ENCODE data around the gene CUL3.

- no peak for TF ChIP-seq POLR2AphosphoS5 (IDR thresholded peaks at IDR 0.05; ENCODE audit: low read depth, low read length)
- TF ChIP-seq, protein P1, sequence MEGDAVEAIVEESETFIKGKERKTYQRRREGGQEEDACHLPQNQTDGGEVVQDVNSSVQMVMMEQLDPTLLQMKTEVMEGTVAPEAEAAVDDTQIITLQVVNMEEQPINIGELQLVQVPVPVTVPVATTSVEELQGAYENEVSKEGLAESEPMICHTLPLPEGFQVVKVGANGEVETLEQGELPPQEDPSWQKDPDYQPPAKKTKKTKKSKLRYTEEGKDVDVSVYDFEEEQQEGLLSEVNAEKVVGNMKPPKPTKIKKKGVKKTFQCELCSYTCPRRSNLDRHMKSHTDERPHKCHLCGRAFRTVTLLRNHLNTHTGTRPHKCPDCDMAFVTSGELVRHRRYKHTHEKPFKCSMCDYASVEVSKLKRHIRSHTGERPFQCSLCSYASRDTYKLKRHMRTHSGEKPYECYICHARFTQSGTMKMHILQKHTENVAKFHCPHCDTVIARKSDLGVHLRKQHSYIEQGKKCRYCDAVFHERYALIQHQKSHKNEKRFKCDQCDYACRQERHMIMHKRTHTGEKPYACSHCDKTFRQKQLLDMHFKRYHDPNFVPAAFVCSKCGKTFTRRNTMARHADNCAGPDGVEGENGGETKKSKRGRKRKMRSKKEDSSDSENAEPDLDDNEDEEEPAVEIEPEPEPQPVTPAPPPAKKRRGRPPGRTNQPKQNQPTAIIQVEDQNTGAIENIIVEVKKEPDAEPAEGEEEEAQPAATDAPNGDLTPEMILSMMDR (IDR thresholded peaks at IDR 0.05) = no peak
- TF ChIP-seq, protein P2, sequence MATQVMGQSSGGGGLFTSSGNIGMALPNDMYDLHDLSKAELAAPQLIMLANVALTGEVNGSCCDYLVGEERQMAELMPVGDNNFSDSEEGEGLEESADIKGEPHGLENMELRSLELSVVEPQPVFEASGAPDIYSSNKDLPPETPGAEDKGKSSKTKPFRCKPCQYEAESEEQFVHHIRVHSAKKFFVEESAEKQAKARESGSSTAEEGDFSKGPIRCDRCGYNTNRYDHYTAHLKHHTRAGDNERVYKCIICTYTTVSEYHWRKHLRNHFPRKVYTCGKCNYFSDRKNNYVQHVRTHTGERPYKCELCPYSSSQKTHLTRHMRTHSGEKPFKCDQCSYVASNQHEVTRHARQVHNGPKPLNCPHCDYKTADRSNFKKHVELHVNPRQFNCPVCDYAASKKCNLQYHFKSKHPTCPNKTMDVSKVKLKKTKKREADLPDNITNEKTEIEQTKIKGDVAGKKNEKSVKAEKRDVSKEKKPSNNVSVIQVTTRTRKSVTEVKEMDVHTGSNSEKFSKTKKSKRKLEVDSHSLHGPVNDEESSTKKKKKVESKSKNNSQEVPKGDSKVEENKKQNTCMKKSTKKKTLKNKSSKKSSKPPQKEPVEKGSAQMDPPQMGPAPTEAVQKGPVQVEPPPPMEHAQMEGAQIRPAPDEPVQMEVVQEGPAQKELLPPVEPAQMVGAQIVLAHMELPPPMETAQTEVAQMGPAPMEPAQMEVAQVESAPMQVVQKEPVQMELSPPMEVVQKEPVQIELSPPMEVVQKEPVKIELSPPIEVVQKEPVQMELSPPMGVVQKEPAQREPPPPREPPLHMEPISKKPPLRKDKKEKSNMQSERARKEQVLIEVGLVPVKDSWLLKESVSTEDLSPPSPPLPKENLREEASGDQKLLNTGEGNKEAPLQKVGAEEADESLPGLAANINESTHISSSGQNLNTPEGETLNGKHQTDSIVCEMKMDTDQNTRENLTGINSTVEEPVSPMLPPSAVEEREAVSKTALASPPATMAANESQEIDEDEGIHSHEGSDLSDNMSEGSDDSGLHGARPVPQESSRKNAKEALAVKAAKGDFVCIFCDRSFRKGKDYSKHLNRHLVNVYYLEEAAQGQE (IDR thresholded peaks at IDR 0.05; ENCODE audit: insufficient read depth in 1 of 2, low read depth in 2 of 2, low read length in 1 of 2) = no peak
- no peak for TF ChIP-seq SIN3A (IDR thresholded peaks at IDR 0.05; ENCODE audit: borderline replicate concordance, insufficient read depth, low read depth, low read length)
- no peak for TF ChIP-seq TCF7L2 (IDR thresholded peaks at IDR 0.05; ENCODE audit: low read depth, low read length)
Observed at GRCh38 chr2:224591220-224591619, 6.1 kb upstream of the CUL3 start.
